Progenitor cell of endocrine pancreas (in vitro differentiated cells): ENCODE measurements around the gene IGFBP1. TPM values are rescaled to one million over a fixed set of nuclear protein-coding genes. Genes with fewer than 3 reads are reported as not detected.

Experiments used
- DNase-seq: peaks from one replicate; pipeline ENCODE4 v3.0.0; 2021; ENCODE audit warnings: low spot score; ENCODE audit not compliant: unreplicated experiment
- H3K27ac Mint-ChIP-seq: 2 replicates; pipeline ENCODE4 v1.8.0; 2021; ENCODE audit warnings: mild to moderate bottlenecking, moderate library complexity, mixed read lengths
- H3K27me3 Mint-ChIP-seq: 2 replicates; pipeline ENCODE4 v1.8.0; 2021; ENCODE audit warnings: mixed read lengths
- H3K36me3 Mint-ChIP-seq: 2 replicates; pipeline ENCODE4 v1.8.0; 2022; ENCODE audit warnings: mixed read lengths; ENCODE audit not compliant: insufficient read depth
- H3K4me1 Mint-ChIP-seq: 2 replicates; pipeline ENCODE4 v1.8.0; 2021; ENCODE audit warnings: low read depth, mixed read lengths
- H3K4me3 Mint-ChIP-seq: 2 replicates; pipeline ENCODE4 v1.8.0; 2021; ENCODE audit warnings: low read depth, mild to moderate bottlenecking, moderate library complexity, mixed read lengths
- H3K9me3 Mint-ChIP-seq: 2 replicates; pipeline ENCODE4 v1.8.0; 2021; ENCODE audit warnings: low read depth, mixed read lengths
- total RNA-seq: library from RNA; stranded (reverse); gene quantifications from 2 replicates; pipeline ENCODE4 v1.2.1, GENCODE V29; 2021
- TF ChIP-seq, protein P1 (sequence below): fragments of 200-600 bp; sonication (generic); IDR thresholded peaks from one replicate; pipeline ENCODE4 v1.5.0; 2021; ENCODE audit warnings: antibody characterized with exemption, mild to moderate bottlenecking; ENCODE audit not compliant: unreplicated experiment

Gene IGFBP1
- total RNA-seq, 1 donor from 2014 or later = 0.24 TPM

- H3K27me3 Mint-ChIP-seq = peaks cover 7% of the 10 kb centered on the region
- no peaks in the 10 kb centered on the region for H3K4me1 Mint-ChIP-seq
- H3K27ac Mint-ChIP-seq = no peak overlapping the region
- TF ChIP-seq, protein P1, sequence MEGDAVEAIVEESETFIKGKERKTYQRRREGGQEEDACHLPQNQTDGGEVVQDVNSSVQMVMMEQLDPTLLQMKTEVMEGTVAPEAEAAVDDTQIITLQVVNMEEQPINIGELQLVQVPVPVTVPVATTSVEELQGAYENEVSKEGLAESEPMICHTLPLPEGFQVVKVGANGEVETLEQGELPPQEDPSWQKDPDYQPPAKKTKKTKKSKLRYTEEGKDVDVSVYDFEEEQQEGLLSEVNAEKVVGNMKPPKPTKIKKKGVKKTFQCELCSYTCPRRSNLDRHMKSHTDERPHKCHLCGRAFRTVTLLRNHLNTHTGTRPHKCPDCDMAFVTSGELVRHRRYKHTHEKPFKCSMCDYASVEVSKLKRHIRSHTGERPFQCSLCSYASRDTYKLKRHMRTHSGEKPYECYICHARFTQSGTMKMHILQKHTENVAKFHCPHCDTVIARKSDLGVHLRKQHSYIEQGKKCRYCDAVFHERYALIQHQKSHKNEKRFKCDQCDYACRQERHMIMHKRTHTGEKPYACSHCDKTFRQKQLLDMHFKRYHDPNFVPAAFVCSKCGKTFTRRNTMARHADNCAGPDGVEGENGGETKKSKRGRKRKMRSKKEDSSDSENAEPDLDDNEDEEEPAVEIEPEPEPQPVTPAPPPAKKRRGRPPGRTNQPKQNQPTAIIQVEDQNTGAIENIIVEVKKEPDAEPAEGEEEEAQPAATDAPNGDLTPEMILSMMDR = peak; percentile 38
- H3K9me3 Mint-ChIP-seq = no peaks in the 10 kb centered on the region
- H3K4me3 Mint-ChIP-seq = no peak overlapping the region
- H3K36me3 Mint-ChIP-seq = no peaks in the 10 kb centered on the region
- DNase-seq = no peak
Observed at GRCh38 chr7:45863715-45864114, 24.6 kb upstream of the IGFBP1 start.

- TF ChIP-seq, protein P1 = no peak
- Mint-ChIP-seq H3K27ac (no peak overlapping the region), H3K27me3 (peaks cover 7% of the 10 kb centered on the region), H3K4me3 (no peak overlapping the region), H3K4me1 (no peaks in the 10 kb centered on the region), H3K9me3 (no peaks in the 10 kb centered on the region), H3K36me3 (no peaks in the 10 kb centered on the region)
- DNase-seq = no peak
Observed at GRCh38 chr7:45865594-45866410, 22.5 kb upstream of the IGFBP1 start.

DNA sequence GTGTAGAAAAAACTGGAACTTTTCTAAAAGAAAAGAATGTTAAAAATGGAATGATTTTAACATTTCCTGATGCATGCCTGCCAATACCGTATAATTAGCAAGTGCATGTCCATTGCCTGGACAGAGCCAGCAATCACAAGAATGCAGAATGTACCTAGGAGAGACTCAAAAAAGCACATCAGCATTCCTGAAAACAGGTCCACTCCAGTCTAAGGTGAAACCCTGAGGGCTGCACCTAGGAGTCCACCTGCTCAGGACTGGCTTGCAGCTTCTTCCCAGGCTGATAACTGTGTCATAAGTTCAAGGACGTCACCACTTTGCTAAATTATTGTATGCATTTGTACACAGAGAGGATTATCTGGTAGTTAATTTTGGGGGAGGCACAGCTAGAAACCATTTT is 20.8 kb upstream of the IGFBP1 start:
- DNase-seq = no peak
- H3K9me3 Mint-ChIP-seq = no peaks in the 10 kb centered on the region
- no peaks in the 10 kb centered on the region for H3K36me3 Mint-ChIP-seq
- H3K4me1 Mint-ChIP-seq = no peaks in the 10 kb centered on the region
- TF ChIP-seq, protein P1 = no peak
- peaks cover 7% of the 10 kb centered on the region for H3K27me3 Mint-ChIP-seq
- no peak overlapping the region for H3K4me3 Mint-ChIP-seq
- no peak overlapping the region for H3K27ac Mint-ChIP-seq

DNA sequence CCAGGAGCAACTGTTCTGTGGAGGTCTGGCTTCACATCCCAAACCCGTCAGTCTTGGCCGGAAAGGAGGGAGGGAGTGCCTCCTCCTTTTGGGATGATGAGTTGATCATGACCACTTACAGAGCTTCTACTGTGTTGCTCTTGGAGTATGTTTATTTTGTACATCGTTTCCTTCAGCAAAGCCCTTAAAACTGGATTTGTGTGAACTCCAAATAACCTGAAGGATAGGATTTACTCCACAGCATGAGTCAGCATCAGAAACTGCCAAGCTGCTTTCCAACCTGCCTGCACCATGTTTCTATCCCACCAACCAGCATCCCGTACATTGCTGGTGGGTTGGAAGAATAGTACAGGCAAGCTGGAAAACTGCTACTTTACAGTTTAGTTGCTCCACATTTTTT is 18.9 kb upstream of the IGFBP1 start:
- Mint-ChIP-seq H3K4me3 (no peak overlapping the region), H3K36me3 (no peaks in the 10 kb centered on the region), H3K27ac (no peak overlapping the region), H3K27me3 (peaks cover 3% of the 10 kb centered on the region), H3K4me1 (no peaks in the 10 kb centered on the region), H3K9me3 (no peaks in the 10 kb centered on the region)
- DNase-seq = no peak
- TF ChIP-seq, protein P1 = no peak

DNA sequence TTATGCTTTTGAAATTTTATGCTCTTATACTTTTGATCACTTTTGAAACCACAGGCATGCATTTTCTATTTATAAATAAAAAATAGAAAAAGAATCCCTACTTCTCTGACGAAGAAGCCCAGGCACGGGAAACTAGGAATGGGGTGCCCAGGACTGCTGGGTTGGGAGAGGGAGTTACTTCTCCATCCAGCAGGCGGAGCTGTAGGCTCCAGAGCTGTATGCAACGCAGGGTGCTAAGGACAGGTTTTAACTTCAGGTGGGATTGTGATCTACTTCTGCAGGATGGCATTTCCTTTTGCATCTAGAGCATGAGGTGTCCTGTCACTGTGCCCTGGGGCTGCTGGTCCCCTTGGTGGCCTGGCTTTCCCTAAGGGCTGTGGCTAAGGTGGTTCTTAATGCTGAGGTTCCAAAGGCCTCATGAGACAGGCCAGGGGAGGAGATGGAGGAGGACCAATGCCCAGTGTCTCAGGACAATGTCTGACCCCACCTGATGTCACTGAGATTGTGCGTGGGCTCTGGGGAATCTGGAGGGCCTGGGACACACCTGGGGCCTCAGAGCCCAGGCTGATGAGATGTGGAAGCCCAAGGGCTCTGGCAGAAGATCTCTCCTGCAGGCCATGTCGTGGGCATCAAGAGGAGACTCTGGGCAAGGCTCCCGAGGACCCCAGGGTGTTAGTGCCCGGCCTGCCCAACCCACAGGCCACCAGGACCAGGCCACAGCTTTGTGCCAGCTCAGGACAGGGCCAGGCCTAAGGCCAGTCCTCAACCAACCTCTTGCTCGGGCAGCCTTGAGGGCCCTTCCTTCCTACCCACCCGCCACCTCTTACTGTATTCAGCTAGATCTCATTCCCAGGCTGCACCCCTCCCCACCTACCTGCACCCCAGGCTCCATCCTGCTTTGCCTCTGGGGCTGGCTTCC is 15.9 kb upstream of the IGFBP1 start:
- TF ChIP-seq, protein P1 = peak; percentile 73
- Mint-ChIP-seq H3K4me3 (no peak overlapping the region), H3K27ac (no peak overlapping the region), H3K4me1 (no peaks in the 10 kb centered on the region), H3K27me3 (no peaks in the 10 kb centered on the region), H3K36me3 (no peaks in the 10 kb centered on the region), H3K9me3 (no peaks in the 10 kb centered on the region)
- no peak for DNase-seq
